Nephron progenitor cell (in vitro differentiated cells): ENCODE data around the gene KRT33B.

ENCODE experiments used
- DNase-seq: peaks from one replicate; pipeline ENCODE4 v3.0.0; 2021
- H3K27ac Mint-ChIP-seq: 2 replicates; pipeline ENCODE4 v1.8.0; 2021; ENCODE audit warnings: mild to moderate bottlenecking, moderate library complexity, mixed read lengths
- H3K27me3 Mint-ChIP-seq: 2 replicates; pipeline ENCODE4 v1.8.0; 2021; ENCODE audit warnings: mild to moderate bottlenecking, low read depth, mixed read lengths; ENCODE audit not compliant: poor library complexity
- H3K36me3 Mint-ChIP-seq: 2 replicates; pipeline ENCODE4 v1.8.0; 2021; ENCODE audit warnings: low read depth, mixed read lengths
- H3K4me1 Mint-ChIP-seq: 2 replicates; pipeline ENCODE4 v1.8.0; 2021; ENCODE audit warnings: mixed read lengths
- H3K4me3 Mint-ChIP-seq: 2 replicates; pipeline ENCODE4 v1.8.0; 2021; ENCODE audit warnings: mild to moderate bottlenecking, moderate library complexity, mixed read lengths
- H3K9me3 Mint-ChIP-seq: 2 replicates; pipeline ENCODE4 v1.8.0; 2021; ENCODE audit warnings: mild to moderate bottlenecking, moderate library complexity, mixed read lengths
- CTCF ChIP-seq: fragments of 200-600 bp; sonication (generic); IDR thresholded peaks from 2 replicates; pipeline ENCODE4 v1.5.0; 2021; ENCODE audit warnings: antibody characterized with exemption

Gene KRT33B

GRCh38 chr17:41322903-41323895, 46.4 kb downstream of the KRT33B start:
- no peak for TF ChIP-seq CTCF
- no peak overlapping the region for H3K4me3 Mint-ChIP-seq
- peaks cover 9% of the 10 kb centered on the region for H3K4me1 Mint-ChIP-seq
- no peak for DNase-seq
- peaks cover 6% of the 10 kb centered on the region for H3K27me3 Mint-ChIP-seq
- no peak overlapping the region for H3K27ac Mint-ChIP-seq
- peaks cover 5% of the 10 kb centered on the region for H3K36me3 Mint-ChIP-seq
- H3K9me3 Mint-ChIP-seq = peaks cover 25% of the 10 kb centered on the region

- H3K36me3 Mint-ChIP-seq = peaks cover 5% of the 10 kb centered on the region
- no peak overlapping the region for H3K4me3 Mint-ChIP-seq
- peaks cover 6% of the 10 kb centered on the region for H3K27me3 Mint-ChIP-seq
- TF ChIP-seq CTCF = peak; percentile 82
- H3K4me1 Mint-ChIP-seq = peaks cover 9% of the 10 kb centered on the region
- no peak overlapping the region for H3K27ac Mint-ChIP-seq
- no peak for DNase-seq
- peaks cover 26% of the 10 kb centered on the region for H3K9me3 Mint-ChIP-seq
These were observed 47.3 kb downstream of the KRT33B start for GRCh38 chr17:41322094-41322902.

- H3K4me1 Mint-ChIP-seq = peaks cover 9% of the 10 kb centered on the region
- no peak overlapping the region for H3K4me3 Mint-ChIP-seq
- no peak for TF ChIP-seq CTCF
- H3K27me3 Mint-ChIP-seq = peaks cover 15% of the 10 kb centered on the region
- DNase-seq = no peak
- no peak overlapping the region for H3K27ac Mint-ChIP-seq
- H3K36me3 Mint-ChIP-seq = peaks cover 5% of the 10 kb centered on the region
- peaks cover 26% of the 10 kb centered on the region for H3K9me3 Mint-ChIP-seq
These were observed 51.4 kb downstream of the KRT33B start for GRCh38 chr17:41318231-41318630.

GRCh38 chr17:41315814-41316445, 53.7 kb downstream of the KRT33B start:
- H3K36me3 Mint-ChIP-seq = peaks cover 5% of the 10 kb centered on the region
- DNase-seq = no peak
- peaks cover 18% of the 10 kb centered on the region for H3K27me3 Mint-ChIP-seq
- no peaks in the 10 kb centered on the region for H3K4me1 Mint-ChIP-seq
- H3K27ac Mint-ChIP-seq = no peak overlapping the region
- peaks cover 25% of the 10 kb centered on the region for H3K9me3 Mint-ChIP-seq
- no peak for TF ChIP-seq CTCF
- no peak overlapping the region for H3K4me3 Mint-ChIP-seq

GRCh38 chr17:41315204-41315794, 54.3 kb downstream of the KRT33B start, which contains the start of gene KRTAP17-1:
KRTAP17-1 (minus strand) TSS chr17:41315710; CDS start chr17:41315650, 60 bp downstream.
- no peak within 1 kb of the TSS for H3K27ac Mint-ChIP-seq
- peaks cover 19% of the 10 kb centered on the region for H3K9me3 Mint-ChIP-seq

More at GRCh38 chr17:41315204-41315794, 54.3 kb downstream of the KRT33B start, which contains the start of gene KRTAP17-1:
- H3K36me3 Mint-ChIP-seq = peaks cover 5% of the 10 kb centered on the region
- no peak for DNase-seq
- H3K4me1 Mint-ChIP-seq = no peaks in the 10 kb centered on the region
- no peak for TF ChIP-seq CTCF
- H3K4me3 Mint-ChIP-seq = no peak within 1 kb of the TSS
- peaks cover 18% of the 10 kb centered on the region for H3K27me3 Mint-ChIP-seq
